Measurements from ENCODE around the gene LRP1B.

The LRP1B gene

GRCh38 chr2:141105763-141106162 lies 1025.1 kb downstream of the LRP1B start:
- no peak for TF ChIP-seq REST (IDR thresholded peaks at IDR 0.05; ENCODE audit: insufficient read depth in 1 of 2, low read depth in 2 of 2, low read length in 2 of 2)
- TF ChIP-seq TAF1 (IDR thresholded peaks at IDR 0.05; ENCODE audit: borderline replicate concordance, insufficient read depth, low read length): no peak
- TF ChIP-seq FOXP2 (optimal IDR thresholded peaks at IDR 0.05; ENCODE audit: borderline replicate concordance, extremely low read depth, extremely low read length, insufficient read depth): no peak
- TF ChIP-seq SIN3A (IDR thresholded peaks at IDR 0.05; ENCODE audit: borderline replicate concordance, insufficient read depth, low read length): no peak
- TF ChIP-seq POLR2AphosphoS5 (IDR thresholded peaks at IDR 0.05; ENCODE audit: low read depth, low read length): no peak

DNA sequence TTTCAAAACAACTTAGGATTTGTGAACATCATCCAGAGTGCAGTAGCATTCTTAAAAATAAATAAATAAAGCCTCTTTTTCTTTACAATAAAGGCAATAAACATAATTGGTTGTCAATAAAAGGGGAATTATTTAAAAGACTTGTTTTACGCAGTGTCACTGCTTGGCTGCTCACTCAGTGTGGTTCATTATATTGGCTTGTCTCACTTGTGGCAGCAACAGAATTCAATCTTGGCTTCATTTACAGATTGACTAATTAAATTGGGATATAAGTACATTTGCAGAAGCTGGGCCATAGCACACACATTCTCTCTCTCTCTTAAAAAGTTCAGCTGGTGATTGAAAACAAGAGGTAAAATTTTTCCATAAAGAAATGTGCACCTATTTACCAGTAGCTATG lies 1027.6 kb downstream of the LRP1B start:
- no peak for TF ChIP-seq FOXP2 (optimal IDR thresholded peaks at IDR 0.05; ENCODE audit: borderline replicate concordance, extremely low read depth, extremely low read length, insufficient read depth)
- TF ChIP-seq SIN3A (IDR thresholded peaks at IDR 0.05; ENCODE audit: borderline replicate concordance, insufficient read depth, low read length): no peak
- TF ChIP-seq POLR2AphosphoS5 (IDR thresholded peaks at IDR 0.05; ENCODE audit: low read depth, low read length): no peak
- TF ChIP-seq REST (IDR thresholded peaks at IDR 0.05; ENCODE audit: insufficient read depth in 1 of 2, low read depth in 2 of 2, low read length in 2 of 2): no peak
- no peak for TF ChIP-seq TAF1 (IDR thresholded peaks at IDR 0.05; ENCODE audit: borderline replicate concordance, insufficient read depth, low read length)

DNA sequence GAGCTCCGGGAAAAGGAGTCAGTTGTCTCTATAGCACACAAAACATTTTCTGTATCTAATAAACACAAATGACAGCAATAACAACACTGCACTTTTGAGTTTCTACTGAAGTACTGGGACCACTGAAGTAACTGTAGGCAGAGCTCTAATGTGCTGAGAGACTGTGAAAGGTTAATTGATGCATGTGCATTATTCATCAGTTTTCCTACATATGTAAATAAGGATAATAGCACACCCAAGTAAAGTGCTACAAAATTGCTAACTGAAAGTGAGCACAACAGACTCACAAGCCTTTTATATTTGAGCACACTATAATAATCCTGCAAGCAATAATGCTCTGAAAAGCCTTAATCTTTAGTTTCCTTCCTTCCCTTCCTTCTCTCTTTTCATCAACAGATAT lies 1051.6 kb downstream of the LRP1B start:
- TF ChIP-seq POLR2AphosphoS5 (IDR thresholded peaks at IDR 0.05; ENCODE audit: low read depth, low read length) (no peak), SIN3A (IDR thresholded peaks at IDR 0.05; ENCODE audit: borderline replicate concordance, insufficient read depth, low read length) (no peak), REST (IDR thresholded peaks at IDR 0.05; ENCODE audit: insufficient read depth in 1 of 2, low read depth in 2 of 2, low read length in 2 of 2) (no peak), TAF1 (IDR thresholded peaks at IDR 0.05; ENCODE audit: borderline replicate concordance, insufficient read depth, low read length) (no peak), FOXP2 (optimal IDR thresholded peaks at IDR 0.05; ENCODE audit: borderline replicate concordance, extremely low read depth, extremely low read length, insufficient read depth) (no peak)

- no peak for TF ChIP-seq REST (IDR thresholded peaks at IDR 0.05; ENCODE audit: insufficient read depth in 1 of 2, low read depth in 2 of 2, low read length in 2 of 2)
- TF ChIP-seq SIN3A (IDR thresholded peaks at IDR 0.05; ENCODE audit: borderline replicate concordance, insufficient read depth, low read length): no peak
- no peak for TF ChIP-seq FOXP2 (optimal IDR thresholded peaks at IDR 0.05; ENCODE audit: borderline replicate concordance, extremely low read depth, extremely low read length, insufficient read depth)
- no peak for TF ChIP-seq TAF1 (IDR thresholded peaks at IDR 0.05; ENCODE audit: borderline replicate concordance, insufficient read depth, low read length)
- no peak for TF ChIP-seq POLR2AphosphoS5 (IDR thresholded peaks at IDR 0.05; ENCODE audit: low read depth, low read length)
Observed at GRCh38 chr2:141075753-141076152, 1055.1 kb downstream of the LRP1B start.

Data from PFSK-1 (cell line).